ENCODE measurements around the gene SPINK7.

The SPINK7 gene

DNA sequence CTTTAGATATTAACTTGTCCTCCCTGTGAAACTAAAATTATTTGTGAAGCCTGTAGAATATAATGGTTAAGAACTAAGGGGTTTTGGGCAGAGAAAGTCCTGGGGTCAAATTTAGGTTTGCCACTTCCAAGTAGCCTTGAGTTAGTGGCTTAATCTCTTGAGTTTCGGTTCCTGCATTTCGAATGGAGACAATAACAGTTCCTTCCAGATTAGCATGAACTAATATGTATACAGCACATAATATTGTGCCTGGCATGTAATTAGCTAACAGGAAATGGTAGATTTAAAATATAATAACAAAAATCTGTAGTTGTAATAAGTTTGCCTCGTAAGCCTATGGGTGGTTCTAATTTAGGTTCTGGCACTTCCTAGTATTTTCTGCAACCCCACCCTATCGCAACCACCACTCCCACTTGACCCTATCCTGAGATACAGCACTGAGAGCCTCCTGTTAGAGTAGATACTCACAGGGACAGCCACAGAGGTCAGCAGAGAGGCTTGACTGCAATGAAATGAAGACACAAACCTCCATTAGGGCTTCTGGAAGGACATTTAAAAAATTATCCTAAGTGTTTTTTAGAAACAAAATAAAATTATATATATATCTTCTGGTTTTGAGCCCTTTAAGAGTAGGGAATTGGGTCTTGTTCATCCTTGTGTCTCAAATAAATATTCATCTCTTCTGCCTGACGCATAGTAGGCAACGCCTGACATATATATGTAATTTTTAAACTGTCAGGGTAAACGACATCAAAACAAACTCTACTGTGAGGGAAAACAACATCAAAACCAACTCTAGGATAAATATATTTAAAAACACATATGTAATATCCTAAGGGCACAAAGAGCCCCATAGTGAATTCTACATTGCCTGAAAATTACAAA lies 31.6 kb downstream of the SPINK7 start:
- no peak for DNase-seq (ENCODE audit: low read depth in 2 of 2)

DNA sequence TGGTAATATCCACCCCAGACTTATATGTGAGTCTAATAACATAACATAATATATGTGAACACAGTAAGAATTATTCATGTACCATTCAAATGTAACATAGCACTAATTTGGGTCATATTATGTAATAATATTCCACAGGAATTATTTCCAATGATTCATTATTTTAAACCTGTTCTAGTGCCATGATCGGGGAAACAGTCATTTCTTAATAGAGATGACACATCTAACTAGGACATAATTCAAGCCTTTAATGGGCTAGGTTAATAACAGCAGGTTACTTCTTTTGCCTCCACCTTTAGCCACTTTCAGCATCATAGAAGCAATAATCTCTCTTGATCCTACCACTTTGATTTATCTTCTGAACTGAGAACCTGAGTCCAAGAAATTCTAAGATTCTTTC lies 35.5 kb downstream of the SPINK7 start:
- DNase-seq (ENCODE audit: low read depth in 2 of 2), result no peak

DNA sequence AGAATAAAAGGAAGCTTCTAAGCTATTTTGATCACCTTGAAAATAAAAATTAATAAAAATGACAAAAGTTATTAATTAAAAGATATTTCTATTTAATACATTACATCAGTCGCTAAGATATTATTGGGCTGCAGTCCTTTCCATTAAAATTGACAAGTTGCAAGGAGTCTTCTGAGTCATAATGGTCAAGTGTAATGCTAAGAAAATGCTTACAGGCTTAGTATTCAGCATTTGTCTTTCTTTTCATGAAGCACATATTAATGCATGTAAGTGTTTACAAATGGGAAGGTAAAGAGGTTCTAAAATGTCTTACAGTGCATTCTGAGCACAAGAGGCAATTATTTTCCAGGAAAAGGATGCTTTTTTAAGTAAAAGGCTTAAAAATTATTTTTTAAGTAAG lies 40.5 kb downstream of the SPINK7 start:
- no peak for DNase-seq (ENCODE audit: low read depth in 2 of 2)

DNA sequence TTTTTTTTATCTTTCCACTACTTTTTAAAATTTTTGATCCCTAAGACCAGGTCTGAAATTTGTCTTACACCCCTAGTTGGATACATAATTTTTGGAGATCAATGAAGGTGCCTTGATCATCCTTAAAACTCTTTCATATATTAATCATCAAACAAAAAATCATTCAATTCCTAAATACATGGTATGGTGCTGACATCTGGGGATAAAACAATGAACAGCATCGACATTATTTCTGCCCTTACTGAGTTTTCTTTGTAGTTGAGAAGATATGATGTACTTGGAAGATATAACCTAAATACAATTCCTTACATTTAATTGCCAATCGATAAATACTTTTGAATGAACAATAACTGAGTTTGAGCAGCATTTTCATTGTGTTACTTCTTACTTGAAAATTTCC lies 41.4 kb downstream of the SPINK7 start:
- no peak for DNase-seq (ENCODE audit: low read depth in 2 of 2)

DNA sequence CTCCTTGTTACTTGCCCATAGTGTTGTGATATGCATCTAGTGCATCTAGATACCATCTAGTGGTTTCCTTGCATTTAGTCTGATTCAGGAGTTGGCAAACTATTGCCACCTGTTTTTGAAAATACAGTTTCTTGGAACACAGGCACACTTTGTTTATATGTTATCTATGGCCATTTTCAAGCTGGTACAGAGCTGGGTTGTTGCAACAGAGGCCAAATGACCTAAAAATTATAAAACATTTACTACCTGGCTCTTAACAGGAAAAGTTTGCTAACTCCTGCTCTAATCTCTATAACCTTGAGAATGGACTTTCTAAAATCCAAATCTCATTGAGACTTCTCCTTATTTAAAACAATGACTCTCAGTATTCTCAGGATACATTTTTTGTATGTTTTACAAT lies 52.1 kb downstream of the SPINK7 start:
- no peak for DNase-seq (ENCODE audit: low read depth in 2 of 2)

Measured in stimulated activated CD8-positive, alpha-beta memory T cell treated with anti-CD3 and anti-CD28 coated beads, Interleukin-2, amount 100 ng/mL, for 1 hour (primary cell).